ENCODE measurements around the gene DCANP1. TPM values are rescaled to one million over a fixed set of nuclear protein-coding genes. Genes with fewer than 3 reads are reported as not detected.
A peak's percentile ranks its signal among the peaks of the same experiment; 100 is the strongest.

The DCANP1 gene

GRCh38 chr5:135396459-135397055, 50.6 kb downstream of the DCANP1 start:
- H3K4me3 ChIP-seq (ENCODE audit: low read length) = no peak overlapping the region
- H3K27me3 ChIP-seq (ENCODE audit: control insufficient read depth, insufficient read depth, low read length) = no peaks in the 10 kb centered on the region
- peak overlapping the region; percentile 96 for H3K4me2 ChIP-seq (ENCODE audit: low read length)
- peaks cover 52% of the 10 kb centered on the region for H3K4me1 ChIP-seq (ENCODE audit: control insufficient read depth, insufficient read depth, low read length)
- no peaks in the 10 kb centered on the region for H3K9me3 ChIP-seq (replicated peaks; ENCODE audit: low read length)
- peaks cover 12% of the 10 kb centered on the region for H3K36me3 ChIP-seq (ENCODE audit: insufficient read depth, low read length)
- H3K9ac ChIP-seq (ENCODE audit: low read depth, low read length) = no peak overlapping the region

- no peak overlapping the region for H3K4me3 ChIP-seq (ENCODE audit: low read length)
- H3K27me3 ChIP-seq (ENCODE audit: control insufficient read depth, insufficient read depth, low read length) = no peaks in the 10 kb centered on the region
- no peaks in the 10 kb centered on the region for H3K9me3 ChIP-seq (replicated peaks; ENCODE audit: low read length)
- no peak overlapping the region for H3K4me2 ChIP-seq (ENCODE audit: low read length)
- H3K4me1 ChIP-seq (ENCODE audit: control insufficient read depth, insufficient read depth, low read length) = peaks cover 59% of the 10 kb centered on the region
- no peak overlapping the region for H3K9ac ChIP-seq (ENCODE audit: low read depth, low read length)
- H3K36me3 ChIP-seq (ENCODE audit: insufficient read depth, low read length) = peaks cover 12% of the 10 kb centered on the region
Measured at GRCh38 chr5:135395866-135396265, 51.3 kb downstream of the DCANP1 start.

- no peaks in the 10 kb centered on the region for H3K9me3 ChIP-seq (replicated peaks; ENCODE audit: low read length)
- H3K4me1 ChIP-seq (ENCODE audit: control insufficient read depth, insufficient read depth, low read length) = peaks cover 63% of the 10 kb centered on the region
Measured at GRCh38 chr5:135395451-135395850, 51.7 kb downstream of the DCANP1 start.

More at GRCh38 chr5:135395451-135395850, 51.7 kb downstream of the DCANP1 start:
- Histone ChIP-seq H3K4me2 (ENCODE audit: low read length) (no peak overlapping the region), H3K9ac (ENCODE audit: low read depth, low read length) (no peak overlapping the region), H3K4me3 (ENCODE audit: low read length) (no peak overlapping the region), H3K27me3 (ENCODE audit: control insufficient read depth, insufficient read depth, low read length) (no peaks in the 10 kb centered on the region), H3K36me3 (ENCODE audit: insufficient read depth, low read length) (peaks cover 12% of the 10 kb centered on the region)

Small RNA genes within 50 kb of the gene (small RNA-seq; reads per million reads assigned to genes)
- not detected for gene DCANP1

Data from skeletal muscle satellite cell (primary cell).